OCI-LY1 (cell line): ENCODE results near the gene DGKG.

ENCODE experiments used
- H2AFZ ChIP-seq: fragments of 200-600 bp; sonication (generic), shearing (Covaris generic); 2 replicates; pipeline ENCODE4 v1.6.0; 2014; ENCODE audit warnings: antibody characterized with exemption, mild to moderate bottlenecking, low read length
- H3F3A ChIP-seq: fragments of 200-600 bp; sonication (generic), shearing (Covaris generic); 2 replicates; pipeline ENCODE4 v1.6.0; 2014; ENCODE audit warnings: mild to moderate bottlenecking, antibody characterized with exemption, low read length, moderate library complexity; ENCODE audit not compliant: insufficient read depth
- H3K27ac ChIP-seq: fragments of 200-600 bp; sonication (generic); 2 replicates; pipeline ENCODE4 v1.5.1; 2014; ENCODE audit warnings: low read length, mixed run types, mild to moderate bottlenecking, low read depth; ENCODE audit not compliant: poor library complexity, severe bottlenecking
- H3K27me3 ChIP-seq: fragments of 200-600 bp; sonication (generic); 2 replicates; pipeline ENCODE4 v1.6.0; 2014; ENCODE audit warnings: antibody characterized with exemption, mild to moderate bottlenecking, low read length, moderate library complexity; ENCODE audit not compliant: insufficient read depth
- H3K36me3 ChIP-seq: fragments of 200-600 bp; sonication (generic); 2 replicates; pipeline ENCODE4 v1.6.1; 2014; ENCODE audit warnings: mild to moderate bottlenecking, antibody characterized with exemption, low read length, moderate library complexity, mixed read lengths; ENCODE audit not compliant: insufficient read depth
- H3K4me1 ChIP-seq: fragments of 200-600 bp; sonication (generic); 2 replicates; pipeline ENCODE4 v1.5.1; 2014; ENCODE audit warnings: mild to moderate bottlenecking, low read length, moderate library complexity; ENCODE audit not compliant: insufficient read depth, severe bottlenecking
- H3K4me2 ChIP-seq: fragments of 200-600 bp; sonication (generic), shearing (Covaris generic); 2 replicates; pipeline ENCODE4 v1.6.1; 2014; ENCODE audit warnings: low read length
- H3K4me3 ChIP-seq: fragments of 200-600 bp; sonication (generic); 2 replicates; pipeline ENCODE4 v1.5.1; 2014; ENCODE audit warnings: low read length, low read depth, mild to moderate bottlenecking, mixed read lengths; ENCODE audit not compliant: poor library complexity, severe bottlenecking
- H3K79me2 ChIP-seq: fragments of 200-600 bp; shearing (Covaris generic); 2 replicates; pipeline ENCODE4 v1.6.1; 2016; ENCODE audit warnings: mixed run types, low read length, mixed read lengths; ENCODE audit not compliant: insufficient read depth
- H3K9ac ChIP-seq: fragments of 200-600 bp; sonication (generic), shearing (Covaris generic); 2 replicates; pipeline ENCODE4 v1.6.1; 2014; ENCODE audit warnings: mild to moderate bottlenecking, low read length, mixed read lengths
- H3K9me2 ChIP-seq: fragments of 200-600 bp; sonication (generic), shearing (Covaris generic); 2 replicates; pipeline ENCODE4 v1.6.1; 2014; ENCODE audit warnings: low read depth, mild to moderate bottlenecking, low read length, mixed read lengths
- H3K9me3 ChIP-seq: fragments of 200-600 bp; shearing (Covaris generic); 2 replicates; pipeline ENCODE4 v1.6.1; 2014; ENCODE audit warnings: low read length, mixed read lengths
- H4K20me1 ChIP-seq: fragments of 200-600 bp; sonication (generic), shearing (Covaris generic); 2 replicates; pipeline ENCODE4 v1.6.0; 2016; ENCODE audit warnings: mild to moderate bottlenecking, low read length; ENCODE audit not compliant: insufficient read depth
- EZH2 ChIP-seq: fragments of 200-600 bp; sonication (generic), shearing (Covaris generic); IDR thresholded peaks from 2 replicates; pipeline ENCODE4 v1.8.0; 2017; ENCODE audit warnings: borderline replicate concordance, mixed run types, mild to moderate bottlenecking, antibody characterized with exemption, low read length, moderate library complexity, mixed read lengths
- TF ChIP-seq, protein P1 (sequence below): fragments of 200-600 bp; sonication (generic), shearing (Covaris generic); IDR thresholded peaks from 2 replicates; pipeline ENCODE4 v1.5.1; 2017; ENCODE audit warnings: mild to moderate bottlenecking, antibody characterized with exemption, low read length, moderate library complexity, mixed read lengths

Gene DGKG

DNA sequence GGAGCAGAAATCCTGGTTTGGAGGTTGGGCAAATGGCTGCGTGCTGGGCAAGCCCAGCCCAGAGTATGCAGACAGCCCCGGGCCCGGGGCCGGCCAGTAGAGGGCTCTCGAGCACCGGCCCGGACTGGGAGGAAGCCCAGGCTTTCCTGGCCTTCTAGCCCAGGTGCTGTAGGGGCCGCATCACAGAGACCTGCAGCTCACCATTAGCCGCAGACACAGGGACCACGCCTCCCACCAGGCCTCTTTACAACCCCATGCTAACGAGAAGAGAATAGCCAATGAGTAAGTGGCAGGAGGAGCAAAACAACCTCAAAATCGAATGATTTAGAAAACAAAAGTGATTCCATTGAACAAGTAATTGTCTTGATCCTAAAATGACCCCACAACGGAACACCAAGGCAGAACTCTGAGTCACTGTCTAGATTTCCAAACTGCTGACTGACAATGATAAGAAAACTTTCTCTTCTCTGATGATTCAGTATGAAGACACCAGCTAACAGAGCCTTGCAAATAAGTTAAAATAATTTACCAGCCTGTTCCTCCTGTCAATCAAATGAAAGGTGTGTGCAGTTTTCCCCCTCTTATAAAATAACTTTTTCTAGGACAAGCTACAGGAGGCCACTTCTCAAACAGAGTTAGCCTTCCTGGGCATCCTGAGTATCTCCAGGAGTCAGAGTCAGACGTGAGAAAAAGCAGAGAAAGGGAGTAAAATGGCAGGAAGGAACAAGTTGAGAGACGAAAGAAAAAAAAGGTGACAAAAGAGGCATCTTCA lies 102.2 kb downstream of the DGKG start:
- no peaks in the 10 kb centered on the region for H3K79me2 ChIP-seq
- no peaks in the 10 kb centered on the region for H3K9me3 ChIP-seq
- H3K4me3 ChIP-seq, result peak overlapping the region; percentile 33
- H3F3A ChIP-seq, result no peaks in the 10 kb centered on the region
- H3K9me2 ChIP-seq, result no peaks in the 10 kb centered on the region
- H2AFZ ChIP-seq, result peak overlapping the region; percentile 54; the same call in 1 of the 2 replicates
- no peaks in the 10 kb centered on the region for H3K36me3 ChIP-seq
- H3K9ac ChIP-seq, result no peak overlapping the region; the same call in 1 of the 2 replicates
- H3K27me3 ChIP-seq, result peaks cover 6% of the 10 kb centered on the region; the same call in 1 of the 2 replicates
- no peak for TF ChIP-seq EZH2
- TF ChIP-seq, protein P1, sequence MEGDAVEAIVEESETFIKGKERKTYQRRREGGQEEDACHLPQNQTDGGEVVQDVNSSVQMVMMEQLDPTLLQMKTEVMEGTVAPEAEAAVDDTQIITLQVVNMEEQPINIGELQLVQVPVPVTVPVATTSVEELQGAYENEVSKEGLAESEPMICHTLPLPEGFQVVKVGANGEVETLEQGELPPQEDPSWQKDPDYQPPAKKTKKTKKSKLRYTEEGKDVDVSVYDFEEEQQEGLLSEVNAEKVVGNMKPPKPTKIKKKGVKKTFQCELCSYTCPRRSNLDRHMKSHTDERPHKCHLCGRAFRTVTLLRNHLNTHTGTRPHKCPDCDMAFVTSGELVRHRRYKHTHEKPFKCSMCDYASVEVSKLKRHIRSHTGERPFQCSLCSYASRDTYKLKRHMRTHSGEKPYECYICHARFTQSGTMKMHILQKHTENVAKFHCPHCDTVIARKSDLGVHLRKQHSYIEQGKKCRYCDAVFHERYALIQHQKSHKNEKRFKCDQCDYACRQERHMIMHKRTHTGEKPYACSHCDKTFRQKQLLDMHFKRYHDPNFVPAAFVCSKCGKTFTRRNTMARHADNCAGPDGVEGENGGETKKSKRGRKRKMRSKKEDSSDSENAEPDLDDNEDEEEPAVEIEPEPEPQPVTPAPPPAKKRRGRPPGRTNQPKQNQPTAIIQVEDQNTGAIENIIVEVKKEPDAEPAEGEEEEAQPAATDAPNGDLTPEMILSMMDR, result peak; percentile 99
- no peaks in the 10 kb centered on the region for H4K20me1 ChIP-seq
- no peak overlapping the region for H3K27ac ChIP-seq
- peaks cover 27% of the 10 kb centered on the region for H3K4me1 ChIP-seq
- H3K4me2 ChIP-seq, result peak overlapping the region; percentile 62

DNA sequence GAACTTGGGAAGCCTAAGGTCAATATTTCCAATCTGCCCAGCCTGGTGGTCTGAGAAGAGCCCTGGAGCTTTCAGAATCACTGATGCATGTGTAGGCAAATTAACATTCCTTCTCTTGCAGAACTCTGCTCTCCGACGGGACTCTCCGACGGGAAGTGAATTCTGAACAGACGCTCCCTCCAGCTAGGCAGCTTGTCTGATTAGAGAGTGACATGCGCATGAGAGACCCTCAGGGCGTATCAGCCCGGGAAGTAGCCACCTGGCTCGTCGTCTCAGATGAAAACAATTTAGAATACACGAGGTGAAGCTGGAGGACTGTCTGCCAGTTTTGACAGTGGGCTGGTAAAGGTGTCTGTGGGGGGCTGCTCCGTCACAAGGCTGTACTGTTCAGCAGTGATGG lies 103.1 kb downstream of the DGKG start:
- Histone ChIP-seq H3K9ac (peak overlapping the region; percentile 6; the same call in 1 of the 2 replicates), H3K4me2 (peak overlapping the region; percentile 62), H4K20me1 (no peaks in the 10 kb centered on the region), H3K36me3 (no peaks in the 10 kb centered on the region), H3K79me2 (no peaks in the 10 kb centered on the region), H3K9me2 (no peaks in the 10 kb centered on the region), H3K27ac (no peak overlapping the region), H3K4me3 (peak overlapping the region; percentile 33), H3F3A (no peaks in the 10 kb centered on the region), H2AFZ (peak overlapping the region; percentile 54; the same call in 1 of the 2 replicates), H3K4me1 (peaks cover 31% of the 10 kb centered on the region), H3K9me3 (no peaks in the 10 kb centered on the region), H3K27me3 (peaks cover 6% of the 10 kb centered on the region; the same call in 1 of the 2 replicates)
- TF ChIP-seq, protein P1, result no peak
- TF ChIP-seq EZH2, result no peak

DNA sequence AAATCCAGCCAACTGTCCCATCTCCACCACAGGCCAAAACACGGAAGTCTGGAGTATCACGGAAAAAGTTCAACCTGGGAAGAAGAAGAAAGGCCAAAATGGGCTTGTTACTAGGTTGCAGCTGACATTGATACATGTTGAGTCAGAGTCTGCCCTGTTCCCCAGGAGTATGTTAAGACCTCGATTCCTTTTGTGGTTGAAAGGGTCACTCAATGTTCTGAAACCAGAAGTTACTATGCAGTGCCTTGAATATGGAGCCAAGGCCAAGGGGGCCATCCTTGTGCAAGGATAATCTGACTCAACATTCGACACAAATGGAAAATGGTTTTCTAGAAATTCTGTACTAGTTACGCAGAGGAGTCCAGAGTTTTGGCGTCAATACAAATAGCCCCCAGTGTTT lies 104.2 kb downstream of the DGKG start:
- no peaks in the 10 kb centered on the region for H3K9me3 ChIP-seq
- no peak overlapping the region for H3K9ac ChIP-seq
- no peaks in the 10 kb centered on the region for H3K79me2 ChIP-seq
- H3F3A ChIP-seq, result no peaks in the 10 kb centered on the region
- peaks cover 31% of the 10 kb centered on the region for H3K4me1 ChIP-seq
- H4K20me1 ChIP-seq, result no peaks in the 10 kb centered on the region
- peaks cover 6% of the 10 kb centered on the region; the same call in 1 of the 2 replicates for H3K27me3 ChIP-seq
- no peak for TF ChIP-seq EZH2
- TF ChIP-seq, protein P1, result no peak
- H2AFZ ChIP-seq, result no peak overlapping the region
- no peak overlapping the region for H3K27ac ChIP-seq
- H3K36me3 ChIP-seq, result no peaks in the 10 kb centered on the region
- no peak overlapping the region for H3K4me3 ChIP-seq
- H3K4me2 ChIP-seq, result no peak overlapping the region
- no peaks in the 10 kb centered on the region for H3K9me2 ChIP-seq
